HepG2 (cell line): ENCODE results near the gene PLOD3. TPM values are rescaled to one million over a fixed set of nuclear protein-coding genes. Genes with fewer than 3 reads are reported as not detected.

Source experiments
- ARID2 ChIP-seq: sonication (generic); formaldehyde crosslinking; IDR thresholded peaks from 2 replicates; pipeline ENCODE4 v1.8.1; 2022; ENCODE audit warnings: mild to moderate bottlenecking, missing genetic modification reagents, borderline replicate concordance
- ARID4A ChIP-seq: sonication (generic); formaldehyde crosslinking; IDR thresholded peaks from 2 replicates; pipeline ENCODE4 v1.5.0; 2020; ENCODE audit warnings: mild to moderate bottlenecking, missing genetic modification reagents, borderline replicate concordance
- CEBPG ChIP-seq: IDR thresholded peaks from 2 replicates; pipeline ENCODE4 v1.6.1; 2016
- DNMT1 ChIP-seq: sonication (generic); formaldehyde crosslinking; IDR thresholded peaks from 2 replicates; pipeline ENCODE4 v1.5.1; 2020; ENCODE audit warnings: mild to moderate bottlenecking, missing genetic modification reagents
- FIP1L1 ChIP-seq: fragments of 200-400 bp; formaldehyde crosslinking; IDR thresholded peaks from 2 replicates; pipeline ENCODE4 v1.6.1; 2018; ENCODE audit warnings: low read depth, mild to moderate bottlenecking, low read length, moderate library complexity, borderline replicate concordance; ENCODE audit not compliant: insufficient read depth
- FOXA3 ChIP-seq: IDR thresholded peaks from 2 replicates; pipeline ENCODE4 v1.6.1; 2016; ENCODE audit warnings: missing genetic modification reagents, missing compliant biosample characterization
- ISL2 ChIP-seq: sonication (generic); formaldehyde crosslinking; IDR thresholded peaks from 2 replicates; pipeline ENCODE4 v1.5.0; 2020; ENCODE audit warnings: missing genetic modification reagents
- MTERF4 ChIP-seq: sonication (generic); formaldehyde crosslinking; IDR thresholded peaks from 2 replicates; pipeline ENCODE4 v1.8.0; 2023; ENCODE audit warnings: mild to moderate bottlenecking, missing genetic modification reagents
- NFE2L1 ChIP-seq: sonication (generic); formaldehyde crosslinking; IDR thresholded peaks from 2 replicates; pipeline ENCODE4 v1.4.0; 2020; ENCODE audit warnings: missing genetic modification reagents, mild to moderate bottlenecking, borderline replicate concordance
- NFYC ChIP-seq: IDR thresholded peaks from 2 replicates; pipeline ENCODE4 v1.6.1; 2016; ENCODE audit warnings: missing genetic modification reagents, missing compliant biosample characterization
- SOX6 ChIP-seq, 2 experiments: fragments of 450-650 bp in 1 of 2; sonication (generic) in 1 of 2; formaldehyde crosslinking in 1 of 2; IDR thresholded peaks; 2 replicates each; pipeline versions ENCODE4 v1.4.0 to v1.6.1; 2017 to 2020; ENCODE audit warnings: antibody characterized with exemption in 1 of 2, mild to moderate bottlenecking in 1 of 2, missing genetic modification reagents in 1 of 2
- ZBTB7B ChIP-seq: sonication (generic); formaldehyde crosslinking; IDR thresholded peaks from 2 replicates; pipeline ENCODE4 v1.4.0; 2020; ENCODE audit warnings: missing genetic modification reagents
- ZNF629 ChIP-seq: sonication (generic); formaldehyde crosslinking; conservative IDR thresholded peaks from 2 replicates; pipeline ENCODE4 v1.5.0; 2020; ENCODE audit warnings: missing genetic modification reagents
- polyA plus RNA-seq, 8 experiments: library from polyadenylated mRNA; depleted of rRNA in 3 of 8; stranded (reverse) in 7 of 8; unstranded in 1 of 8; fragments of >200 nt; fragmentation: Illumina TruSeq in 4 of 8; extraction: Trizol in 4 of 8; gene quantifications; 2 replicates each; pipeline versions ENCODE4 v1.2.1 to v1.2.3, GENCODE V29; 2011 to 2016; ENCODE audit warnings: low read depth in 4 of 8, missing spikeins in 1 of 8, mixed read lengths in 1 of 8; ENCODE audit not compliant: insufficient read depth in 1 of 8
- total RNA-seq, 5 experiments: library from RNA; depleted of rRNA; stranded (reverse); fragments of >200 nt; fragmentation: Illumina TruSeq; extraction: Trizol; gene quantifications; 2 replicates each; pipeline ENCODE4 v1.2.3, GENCODE V29; 2016; ENCODE audit warnings: low read depth in 1 of 5
- TF ChIP-seq, protein P1 (sequence below): sonication (generic); formaldehyde crosslinking; IDR thresholded peaks from 2 replicates; pipeline ENCODE4 v1.5.0; 2020; ENCODE audit warnings: mild to moderate bottlenecking, missing genetic modification reagents, borderline replicate concordance
- TF ChIP-seq, protein P2 (sequence below): sonication (generic); formaldehyde crosslinking; IDR thresholded peaks from 2 replicates; pipeline ENCODE4 v1.4.0; 2020; ENCODE audit warnings: mild to moderate bottlenecking, missing genetic modification reagents, borderline replicate concordance

The PLOD3 gene
- total and polyA plus RNA-seq, 2 of the 13 experiments (the other 11 are each of a cell fraction or from before 2014, with no cell fraction given): 65.8 to 67.4 TPM

DNA sequence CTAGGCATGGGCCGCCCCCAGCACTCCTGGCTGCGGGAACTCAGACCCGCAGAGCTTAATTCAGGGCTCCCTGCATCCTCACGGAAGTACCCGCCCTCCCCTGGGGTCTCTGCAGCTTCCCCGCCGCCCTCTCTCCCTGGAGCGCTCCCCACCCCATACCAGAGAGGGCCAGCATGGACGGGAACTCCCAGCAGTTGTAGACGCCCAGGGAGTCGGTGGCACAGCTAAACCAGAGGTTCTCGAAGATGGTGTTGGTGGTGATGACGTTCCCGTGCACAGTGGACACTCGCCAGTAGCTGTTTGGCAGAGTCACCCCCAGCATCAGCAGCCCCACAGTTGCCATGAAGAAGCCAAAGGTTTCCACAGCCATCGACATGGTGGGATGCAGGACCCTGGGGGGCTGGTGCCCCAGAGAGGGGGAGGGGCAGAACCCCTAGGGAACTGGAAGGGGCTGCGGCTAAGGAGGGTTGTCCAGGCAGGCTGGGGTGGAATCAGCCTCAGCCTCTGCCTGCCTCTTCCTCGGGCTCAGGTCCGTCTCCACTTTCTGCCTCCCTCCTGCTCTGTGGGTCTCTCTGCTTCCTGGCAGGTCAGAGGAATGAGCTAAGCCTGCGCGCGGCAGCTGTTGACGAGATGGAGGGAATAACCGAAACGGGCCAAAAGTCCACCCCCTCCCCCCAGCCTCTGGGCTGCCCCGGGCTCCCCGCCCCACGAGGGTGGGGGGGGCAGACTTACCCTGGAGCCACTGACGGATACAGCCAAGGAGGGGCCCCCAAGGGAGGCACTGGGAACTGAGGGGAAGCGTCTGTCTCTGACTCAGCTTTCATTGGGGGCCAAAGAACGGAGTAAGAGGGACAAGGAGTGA lies 20.1 kb upstream of the PLOD3 start, which contains the start of gene CLDN15 (continued):
- TF ChIP-seq MTERF4 (no peak), ARID4A (peak; percentile 41; the same call in 1 of the 2 replicates), DNMT1 (CRISPR knock-in tag) (0 out of 2 replicates have a peak, but pooled peaks have one; percentile 47), ARID2 (no peak), ZNF629 (CRISPR knock-in tag) (0 out of 2 replicates have a peak, but pooled peaks have one; percentile 10), CEBPG (0 out of 2 replicates have a peak, but pooled peaks have one; percentile 23), FIP1L1 (no peak), NFYC (CRISPR knock-in tag) (no peak), SOX6 (IDR thresholded peaks at IDR 0.05) (no peak), SOX6 (CRISPR knock-in tag; IDR thresholded peaks at IDR 0.05) (peak; percentile 27; the same call in 1 of the 2 replicates), FOXA3 (CRISPR knock-in tag) (peak; percentile 22; the same call in 1 of the 2 replicates), ISL2 (CRISPR knock-in tag) (0 out of 2 replicates have a peak, but pooled peaks have one; percentile 38), ZBTB7B (CRISPR knock-in tag) (no peak), NFE2L1 (CRISPR knock-in tag) (0 out of 2 replicates have a peak, but pooled peaks have one; percentile 22)
- TF ChIP-seq, protein P1, sequence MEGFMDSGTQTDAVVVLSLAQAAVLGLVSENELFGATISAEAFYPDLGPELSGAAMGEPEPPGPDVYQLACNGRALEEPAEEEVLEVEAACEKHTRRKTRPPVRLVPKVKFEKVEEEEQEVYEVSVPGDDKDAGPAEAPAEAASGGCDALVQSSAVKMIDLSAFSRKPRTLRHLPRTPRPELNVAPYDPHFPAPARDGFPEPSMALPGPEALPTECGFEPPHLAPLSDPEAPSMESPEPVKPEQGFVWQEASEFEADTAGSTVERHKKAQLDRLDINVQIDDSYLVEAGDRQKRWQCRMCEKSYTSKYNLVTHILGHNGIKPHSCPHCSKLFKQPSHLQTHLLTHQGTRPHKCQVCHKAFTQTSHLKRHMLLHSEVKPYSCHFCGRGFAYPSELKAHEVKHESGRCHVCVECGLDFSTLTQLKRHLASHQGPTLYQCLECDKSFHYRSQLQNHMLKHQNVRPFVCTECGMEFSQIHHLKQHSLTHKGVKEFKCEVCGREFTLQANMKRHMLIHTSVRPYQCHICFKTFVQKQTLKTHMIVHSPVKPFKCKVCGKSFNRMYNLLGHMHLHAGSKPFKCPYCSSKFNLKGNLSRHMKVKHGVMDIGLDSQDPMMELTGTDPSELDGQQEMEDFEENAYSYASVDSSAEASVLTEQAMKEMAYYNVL (CRISPR knock-in tag): peak; percentile 37; the same call in 1 of the 2 replicates
- TF ChIP-seq, protein P2, sequence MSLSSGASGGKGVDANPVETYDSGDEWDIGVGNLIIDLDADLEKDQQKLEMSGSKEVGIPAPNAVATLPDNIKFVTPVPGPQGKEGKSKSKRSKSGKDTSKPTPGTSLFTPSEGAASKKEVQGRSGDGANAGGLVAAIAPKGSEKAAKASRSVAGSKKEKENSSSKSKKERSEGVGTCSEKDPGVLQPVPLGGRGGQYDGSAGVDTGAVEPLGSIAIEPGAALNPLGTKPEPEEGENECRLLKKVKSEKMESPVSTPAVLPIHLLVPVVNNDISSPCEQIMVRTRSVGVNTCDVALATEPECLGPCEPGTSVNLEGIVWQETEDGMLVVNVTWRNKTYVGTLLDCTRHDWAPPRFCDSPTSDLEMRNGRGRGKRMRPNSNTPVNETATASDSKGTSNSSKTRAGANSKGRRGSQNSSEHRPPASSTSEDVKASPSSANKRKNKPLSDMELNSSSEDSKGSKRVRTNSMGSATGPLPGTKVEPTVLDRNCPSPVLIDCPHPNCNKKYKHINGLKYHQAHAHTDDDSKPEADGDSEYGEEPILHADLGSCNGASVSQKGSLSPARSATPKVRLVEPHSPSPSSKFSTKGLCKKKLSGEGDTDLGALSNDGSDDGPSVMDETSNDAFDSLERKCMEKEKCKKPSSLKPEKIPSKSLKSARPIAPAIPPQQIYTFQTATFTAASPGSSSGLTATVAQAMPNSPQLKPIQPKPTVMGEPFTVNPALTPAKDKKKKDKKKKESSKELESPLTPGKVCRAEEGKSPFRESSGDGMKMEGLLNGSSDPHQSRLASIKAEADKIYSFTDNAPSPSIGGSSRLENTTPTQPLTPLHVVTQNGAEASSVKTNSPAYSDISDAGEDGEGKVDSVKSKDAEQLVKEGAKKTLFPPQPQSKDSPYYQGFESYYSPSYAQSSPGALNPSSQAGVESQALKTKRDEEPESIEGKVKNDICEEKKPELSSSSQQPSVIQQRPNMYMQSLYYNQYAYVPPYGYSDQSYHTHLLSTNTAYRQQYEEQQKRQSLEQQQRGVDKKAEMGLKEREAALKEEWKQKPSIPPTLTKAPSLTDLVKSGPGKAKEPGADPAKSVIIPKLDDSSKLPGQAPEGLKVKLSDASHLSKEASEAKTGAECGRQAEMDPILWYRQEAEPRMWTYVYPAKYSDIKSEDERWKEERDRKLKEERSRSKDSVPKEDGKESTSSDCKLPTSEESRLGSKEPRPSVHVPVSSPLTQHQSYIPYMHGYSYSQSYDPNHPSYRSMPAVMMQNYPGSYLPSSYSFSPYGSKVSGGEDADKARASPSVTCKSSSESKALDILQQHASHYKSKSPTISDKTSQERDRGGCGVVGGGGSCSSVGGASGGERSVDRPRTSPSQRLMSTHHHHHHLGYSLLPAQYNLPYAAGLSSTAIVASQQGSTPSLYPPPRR (CRISPR knock-in tag): no peak
